Measurements from ENCODE around the gene LRRTM4.

LRRTM4 gene

DNA sequence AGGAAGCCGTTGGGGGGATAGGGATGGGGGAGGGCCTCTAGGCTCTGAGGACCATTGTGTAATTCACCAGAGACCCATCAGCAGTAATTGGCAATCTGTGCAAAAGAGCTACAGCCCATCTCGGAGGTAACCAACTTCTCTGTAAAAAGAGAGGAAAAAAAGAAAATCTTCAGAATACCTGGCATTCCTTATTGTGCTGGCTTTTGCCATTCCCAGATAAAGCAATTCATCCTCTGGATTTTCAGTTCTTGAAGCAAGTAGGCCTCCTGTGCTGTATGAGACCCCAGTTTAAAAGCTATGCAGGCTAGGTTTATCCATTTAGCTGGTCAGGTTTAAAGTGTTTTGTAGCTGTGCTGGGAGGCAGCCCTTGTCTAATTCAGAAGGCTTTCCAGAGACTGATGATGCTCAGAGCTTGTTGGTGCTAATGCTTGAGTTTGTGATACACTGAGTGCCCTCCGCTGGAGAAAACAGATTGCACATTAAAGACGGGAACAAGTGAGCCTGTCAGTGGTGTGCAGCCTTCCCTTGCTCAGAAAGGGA is at the start of gene LRRTM4:
TSS of gene LRRTM4 (minus strand) at position 446 of the 540 bp plus-strand sequence.
- no peak for DNase-seq (ENCODE audit: low read depth in 1 of 2, low spot score in 1 of 2)

DNA sequence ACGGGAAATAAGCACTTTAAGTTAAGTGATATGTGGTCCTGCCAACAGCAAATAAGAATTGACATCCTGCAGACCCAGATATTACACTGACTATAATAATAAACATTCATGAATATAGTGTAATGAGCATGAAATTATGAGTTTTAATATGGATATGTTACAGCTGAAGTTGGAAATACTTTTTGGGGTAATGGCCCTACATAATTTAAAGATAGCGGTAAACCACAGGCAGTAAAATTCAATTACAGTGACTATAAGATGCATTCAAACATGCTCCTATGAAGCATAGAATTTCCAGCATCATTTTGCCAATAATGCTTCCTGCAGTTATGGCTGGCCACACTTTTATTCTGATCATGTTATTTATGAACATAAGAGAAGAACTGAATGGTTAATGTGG is 49.4 kb upstream of the LRRTM4 start:
- no peak for DNase-seq (ENCODE audit: low read depth in 1 of 2, low spot score in 1 of 2)

DNA sequence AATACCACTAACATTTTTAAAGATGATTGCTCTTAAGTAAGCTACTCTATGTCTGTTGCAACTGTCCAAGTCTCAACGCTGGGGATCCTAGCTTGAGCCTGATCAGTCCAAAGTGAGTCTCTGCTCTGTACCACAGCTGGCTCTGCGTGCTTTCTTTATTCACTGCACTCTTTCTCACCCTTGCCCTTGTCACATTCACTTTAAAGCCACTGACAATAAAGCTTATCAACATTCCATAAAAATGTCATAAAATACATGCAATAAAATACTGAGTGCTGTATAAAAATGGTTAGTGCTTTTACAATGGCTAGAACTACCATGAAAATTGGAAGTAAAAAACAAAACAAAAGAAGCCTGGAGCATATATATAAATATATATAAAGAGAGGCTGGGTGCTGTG is 45.5 kb upstream of the LRRTM4 start:
- DNase-seq (ENCODE audit: low read depth in 1 of 2, low spot score in 1 of 2): no peak

DNA sequence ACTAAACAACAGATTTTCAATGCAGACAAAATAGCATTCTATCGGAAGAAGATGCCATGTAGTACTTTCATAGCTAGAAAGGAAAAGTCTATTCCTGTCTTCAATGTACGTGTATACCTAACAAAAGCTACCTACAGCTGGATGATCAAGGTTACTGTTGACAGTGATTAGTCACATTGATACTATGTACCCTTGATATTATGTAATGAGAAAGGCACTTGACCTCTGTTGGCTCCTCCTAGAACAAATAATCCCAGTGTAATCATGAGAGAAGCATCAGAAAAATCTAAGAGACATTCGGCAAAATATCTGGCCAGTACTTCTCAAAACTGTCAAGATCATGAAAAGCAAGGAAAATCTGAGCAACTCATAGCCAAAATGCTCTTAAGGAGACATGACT is 44.4 kb upstream of the LRRTM4 start:
- DNase-seq (ENCODE audit: low read depth in 1 of 2, low spot score in 1 of 2): no peak

DNA sequence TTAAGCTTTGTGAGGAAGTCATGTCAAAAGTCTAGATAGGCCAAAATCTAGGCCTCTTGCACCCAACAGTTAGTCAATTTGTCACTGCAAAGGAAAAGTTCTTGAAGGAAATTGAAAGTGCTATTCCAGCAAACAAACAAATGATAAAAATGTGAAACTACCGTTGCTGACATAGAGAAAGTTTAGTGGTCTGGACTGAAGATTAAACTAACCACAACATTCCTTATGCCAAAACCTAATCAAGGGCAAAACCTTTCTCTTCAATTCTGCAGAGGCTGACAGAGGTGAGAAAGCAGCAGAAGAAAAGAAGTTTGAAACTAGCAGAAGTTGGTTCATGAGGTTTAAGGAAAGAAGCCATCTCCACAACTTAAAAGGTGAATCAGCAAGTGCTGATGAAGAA is 44.0 kb upstream of the LRRTM4 start:
- no peak for DNase-seq (ENCODE audit: low read depth in 1 of 2, low spot score in 1 of 2)

DNA sequence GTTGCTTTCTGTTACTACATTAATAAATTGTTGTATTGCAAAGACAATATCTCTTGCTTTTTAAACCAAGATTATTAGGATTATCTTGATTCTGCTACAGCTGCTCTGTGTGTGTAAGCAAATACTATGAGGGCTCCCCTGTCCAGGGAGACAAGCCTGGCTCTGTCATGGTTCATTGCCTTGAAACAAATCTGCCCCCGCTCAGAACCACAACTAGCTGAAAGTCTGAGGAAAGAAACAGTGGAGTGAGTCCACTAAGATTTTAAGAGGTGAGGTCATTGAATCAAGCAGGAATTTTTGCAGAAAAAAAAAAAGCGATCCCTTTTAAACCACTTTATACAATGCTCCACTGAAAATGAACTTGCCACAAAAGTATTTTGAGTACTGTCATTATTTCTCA is 30.8 kb upstream of the LRRTM4 start:
- DNase-seq (ENCODE audit: low read depth in 1 of 2, low spot score in 1 of 2): no peak

DNA sequence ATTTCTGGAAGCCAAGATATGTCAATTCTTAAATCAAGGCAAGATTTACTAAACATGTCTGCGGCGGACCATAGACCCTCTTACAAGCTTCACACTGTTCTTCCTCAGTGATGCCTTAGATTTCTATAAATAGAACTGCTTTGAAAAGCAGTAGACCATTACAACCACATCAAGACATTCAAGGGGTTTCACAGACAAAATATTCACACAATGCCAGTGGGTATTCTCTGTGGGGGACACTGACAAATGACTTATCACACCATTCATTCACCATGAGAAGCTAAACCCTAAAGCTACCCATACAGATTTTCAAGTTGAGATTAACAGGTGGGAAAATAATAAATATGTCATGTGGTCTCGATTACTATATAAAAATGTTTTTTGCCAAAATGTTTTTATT is 15.9 kb upstream of the LRRTM4 start:
- DNase-seq (ENCODE audit: low read depth in 1 of 2, low spot score in 1 of 2): no peak

DNA sequence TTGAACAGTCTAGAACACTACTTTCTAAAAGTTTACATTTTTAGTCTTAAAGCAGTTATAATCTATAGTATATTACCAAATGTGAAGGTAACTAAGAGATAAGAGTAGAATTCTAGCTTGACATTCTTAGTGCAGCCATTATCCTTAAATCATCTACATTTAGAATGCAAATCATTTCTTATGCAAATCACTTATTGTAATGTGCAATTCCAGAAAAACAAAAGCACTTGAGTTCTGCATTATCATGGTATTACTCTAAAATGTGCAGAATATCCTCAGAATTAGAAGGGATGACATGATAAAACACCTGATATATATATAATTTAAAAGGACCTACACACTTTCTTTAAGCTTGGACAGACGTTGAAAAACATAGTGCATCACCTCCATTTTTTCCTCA is 712 bp upstream of the LRRTM4 start:
- no peak for DNase-seq (ENCODE audit: low read depth in 1 of 2, low spot score in 1 of 2)

DNA sequence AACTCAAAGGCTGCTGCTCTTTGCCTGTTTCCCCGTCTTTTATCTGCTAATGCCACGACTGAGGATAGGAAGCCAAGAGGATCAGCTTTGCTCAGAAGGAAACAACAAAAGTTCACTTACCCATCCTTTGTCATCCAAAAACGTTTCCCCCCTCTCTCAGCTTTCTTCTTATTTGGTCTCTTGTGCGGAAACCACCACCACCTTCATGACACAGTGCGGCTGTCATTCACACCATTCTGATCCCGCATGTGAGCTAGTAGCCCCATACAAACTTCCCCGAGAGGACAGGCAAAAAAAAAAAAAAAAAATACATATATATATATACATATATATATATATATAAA is 656 bp downstream of the LRRTM4 start:
- DNase-seq (ENCODE audit: low read depth in 1 of 2, low spot score in 1 of 2): no peak

DNA sequence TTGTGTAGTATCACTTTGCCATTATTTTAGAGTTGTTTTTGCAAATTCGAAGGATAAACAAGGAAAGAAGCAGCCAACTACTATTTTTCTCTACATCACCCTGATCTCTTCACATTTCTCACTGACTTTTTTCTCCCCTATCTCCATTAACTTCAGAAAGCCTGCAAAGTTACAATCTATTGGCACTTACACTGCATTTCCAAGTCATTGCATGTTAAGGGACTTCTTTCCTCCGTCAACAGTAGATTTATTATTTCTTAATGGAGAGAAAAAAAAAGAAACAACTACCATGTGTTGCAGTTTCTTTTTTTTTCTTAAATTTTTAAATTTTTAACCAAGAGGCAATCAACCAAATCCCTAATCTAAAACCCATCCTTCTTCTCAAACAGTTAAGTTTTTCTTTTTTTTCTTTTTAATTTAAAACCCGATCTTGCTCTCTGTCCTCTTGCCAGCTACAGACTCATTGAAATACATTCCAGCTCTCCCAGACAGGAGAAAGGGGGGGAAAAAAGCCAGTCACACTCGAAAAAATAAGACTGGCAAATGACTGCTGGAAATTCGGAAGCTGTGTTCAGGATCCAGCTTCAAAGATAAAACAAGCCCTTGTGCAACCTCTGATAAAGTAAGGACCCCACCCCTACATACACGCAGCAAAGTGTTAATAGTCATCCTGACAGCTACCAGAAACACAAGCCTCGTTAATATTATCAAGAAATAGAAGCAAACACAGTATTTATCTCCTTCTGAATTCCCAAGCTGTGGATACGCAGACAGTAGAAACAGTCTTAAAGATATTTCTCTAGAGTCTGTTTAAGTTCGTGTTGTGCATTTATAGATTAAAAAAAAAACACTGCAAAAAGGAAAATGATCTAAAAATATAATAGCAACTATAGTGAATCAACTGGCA is 1.3 kb downstream of the LRRTM4 start:
- no peak for DNase-seq (ENCODE audit: low read depth in 1 of 2, low spot score in 1 of 2)

DNA sequence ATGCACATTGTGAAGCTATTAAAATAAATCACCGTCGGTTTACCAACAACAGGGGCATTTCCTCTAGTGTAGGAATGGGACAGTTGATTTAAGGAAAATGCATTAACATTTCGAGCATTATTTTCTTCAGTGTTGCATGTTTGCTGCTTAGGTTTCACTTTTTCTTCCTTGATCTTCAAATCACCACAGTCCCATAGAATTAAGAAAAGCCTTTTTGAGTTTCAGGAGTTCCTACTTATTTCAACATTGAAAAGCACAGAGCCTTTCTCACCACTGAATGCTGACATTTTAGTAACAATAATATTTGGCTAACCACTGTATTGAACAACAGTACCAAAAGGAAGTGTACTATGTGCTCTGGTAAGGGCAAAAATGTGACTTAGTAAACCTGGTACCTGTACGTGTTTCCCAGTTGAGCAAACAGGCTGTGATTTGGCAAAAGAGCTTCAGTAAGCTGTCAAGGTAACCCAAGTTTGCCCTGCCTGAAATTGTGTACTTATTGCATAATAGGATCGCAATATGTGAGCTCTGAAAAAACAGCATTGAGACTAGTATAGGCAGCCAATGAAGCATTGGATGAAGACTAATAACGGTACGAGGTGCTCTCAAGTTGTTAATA is 2.2 kb downstream of the LRRTM4 start:
- DNase-seq (ENCODE audit: low read depth in 1 of 2, low spot score in 1 of 2): no peak

DNA sequence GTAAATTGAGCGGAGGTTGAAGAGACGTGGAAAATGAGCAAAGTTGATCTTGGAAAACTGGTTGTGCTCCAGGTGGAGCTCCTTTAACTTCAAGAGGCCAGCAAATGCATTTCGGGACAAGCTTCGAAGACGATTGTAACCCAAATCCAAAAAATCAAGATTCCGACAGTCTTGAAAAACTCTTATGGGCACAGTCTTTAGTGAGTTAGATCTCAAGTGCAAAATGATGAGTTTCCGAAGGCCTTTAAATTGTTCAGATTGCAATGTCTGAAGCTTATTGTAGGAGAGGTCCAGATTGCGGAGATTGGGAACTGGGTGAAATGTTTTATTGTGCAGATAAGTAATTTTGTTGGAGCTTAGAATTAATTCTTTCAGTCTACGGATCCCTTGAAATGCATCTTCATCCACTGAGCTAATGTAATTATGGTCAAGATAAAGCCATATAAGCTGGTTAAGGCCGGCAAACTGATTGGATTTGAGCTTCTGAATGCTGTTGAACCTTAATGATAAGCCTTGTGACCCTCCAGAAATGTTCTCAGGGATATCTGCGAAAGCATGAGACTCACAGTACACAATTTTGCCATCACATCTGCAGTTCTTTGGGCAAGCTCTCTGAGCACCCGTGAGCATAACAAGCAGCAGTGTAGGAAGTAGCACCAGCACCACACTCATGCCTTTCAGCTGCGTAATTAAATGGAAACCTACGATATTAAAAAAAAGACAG is 2.9 kb downstream of the LRRTM4 start:
- no peak for DNase-seq (ENCODE audit: low read depth in 1 of 2, low spot score in 1 of 2)

DNA sequence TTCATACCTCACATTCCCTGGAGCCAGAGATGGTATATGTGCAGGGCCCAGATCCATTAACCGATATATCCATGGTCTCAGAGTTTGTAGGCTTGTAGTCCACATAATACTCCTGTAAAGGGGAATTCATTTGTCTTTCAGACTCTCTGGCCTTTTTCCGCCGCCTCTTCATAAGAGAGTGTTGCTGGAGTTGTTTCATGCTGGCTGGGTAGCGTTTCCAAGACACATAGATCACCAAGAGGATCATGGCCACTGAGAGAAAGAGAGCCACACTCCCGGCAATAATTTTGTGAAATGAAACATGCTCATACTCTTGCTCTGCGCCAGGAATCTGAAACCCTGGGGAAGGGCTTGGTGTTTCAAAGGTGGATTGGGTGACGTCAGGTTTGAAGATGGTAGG is 3.9 kb downstream of the LRRTM4 start:
- no peak for DNase-seq (ENCODE audit: low read depth in 1 of 2, low spot score in 1 of 2)

DNA sequence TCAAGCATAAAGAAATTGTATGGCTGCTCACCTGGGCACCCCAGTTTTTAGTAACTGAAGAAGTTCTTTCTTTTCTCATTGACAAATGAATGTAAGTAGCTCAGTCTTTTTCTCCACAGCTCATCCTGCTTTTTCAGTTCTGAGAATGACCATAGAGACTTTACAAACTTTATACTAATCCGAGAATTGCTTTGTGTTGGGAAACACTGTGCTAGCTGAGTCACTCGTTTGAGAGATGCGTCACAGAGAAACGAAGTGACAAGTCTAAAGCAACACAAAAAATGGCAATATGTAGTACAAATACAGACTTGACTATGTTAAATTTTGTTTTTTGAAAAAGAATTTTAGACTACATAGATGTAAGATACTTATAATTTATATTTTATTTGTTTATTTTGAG is 9.0 kb downstream of the LRRTM4 start:
- no peak for DNase-seq (ENCODE audit: low read depth in 1 of 2, low spot score in 1 of 2)

DNA sequence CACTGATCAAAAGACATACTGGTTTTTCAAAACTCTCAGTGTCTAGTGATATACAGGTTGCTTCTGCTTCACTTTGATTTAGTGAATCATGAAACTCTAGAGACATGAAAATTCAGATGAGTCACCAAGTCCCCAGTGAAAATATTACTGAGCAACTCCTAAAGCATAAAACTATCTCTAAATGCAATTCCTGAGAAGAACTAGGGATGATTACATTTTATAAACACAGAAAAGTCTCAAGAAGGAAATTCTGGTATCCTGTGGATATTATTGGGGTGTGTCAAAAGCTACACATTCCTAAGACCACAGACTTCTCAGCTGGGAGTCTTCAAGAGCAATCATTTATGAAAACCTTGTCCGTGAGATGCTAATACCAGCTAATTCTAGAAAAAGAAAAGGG is 9.7 kb downstream of the LRRTM4 start:
- DNase-seq (ENCODE audit: low read depth in 1 of 2, low spot score in 1 of 2): no peak

DNA sequence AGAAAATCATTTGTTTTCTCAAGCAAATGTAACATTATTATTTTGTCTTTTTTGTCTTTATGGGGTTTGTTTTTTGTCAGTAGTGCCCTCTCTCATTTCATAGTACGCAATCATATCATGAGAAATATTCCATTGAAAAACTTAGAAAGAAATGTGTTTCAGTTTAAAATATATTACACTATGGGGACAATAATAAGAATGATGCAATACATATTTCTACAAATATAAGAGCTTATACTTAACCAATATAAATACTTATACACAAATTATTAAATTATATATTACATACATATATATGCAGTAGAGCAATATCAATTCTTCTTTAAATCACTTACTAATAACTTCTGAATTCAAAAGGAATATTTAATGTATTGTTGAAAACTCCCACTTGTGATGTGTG is 13.7 kb downstream of the LRRTM4 start:
- DNase-seq (ENCODE audit: low read depth in 1 of 2, low spot score in 1 of 2): no peak

DNA sequence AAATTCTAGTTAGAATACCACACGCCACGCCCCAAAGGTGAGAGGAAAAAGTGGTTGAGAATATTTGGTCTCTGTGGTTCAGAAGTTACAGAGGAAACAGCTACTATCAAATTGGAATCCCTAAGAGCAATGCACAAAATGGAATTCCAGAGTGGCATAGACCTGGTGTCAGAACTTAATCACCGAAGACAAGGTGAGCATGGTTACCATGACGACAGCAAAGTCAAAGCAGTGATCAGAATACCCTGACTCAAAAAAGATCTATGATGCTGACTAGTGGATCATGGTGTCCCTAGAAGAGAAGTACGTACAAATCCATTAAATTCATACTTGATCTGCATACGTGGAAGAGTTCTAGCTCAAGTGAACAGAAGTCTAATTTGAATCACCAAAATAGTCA is 14.5 kb downstream of the LRRTM4 start:
- DNase-seq (ENCODE audit: low read depth in 1 of 2, low spot score in 1 of 2): no peak

DNA sequence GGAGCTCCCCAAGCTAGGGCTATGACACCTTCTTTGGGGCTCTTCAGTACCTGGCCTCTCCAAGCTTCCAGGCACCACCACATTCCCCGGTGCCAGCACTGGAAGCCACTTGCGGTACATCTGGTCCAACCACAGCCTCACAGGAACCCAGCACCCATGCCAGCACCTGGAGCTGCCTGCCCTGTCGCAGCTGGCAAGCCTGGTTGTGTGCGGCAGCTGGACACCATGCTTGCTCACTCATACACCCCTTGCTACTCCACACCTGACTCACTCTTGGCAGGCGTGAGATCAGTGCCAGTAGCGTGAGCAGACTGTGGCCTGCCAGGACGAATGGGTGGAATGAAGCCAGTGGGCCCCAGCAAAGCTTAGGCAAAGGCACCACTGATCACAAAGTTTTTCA is 34.0 kb downstream of the LRRTM4 start:
- DNase-seq (ENCODE audit: low read depth in 1 of 2, low spot score in 1 of 2): no peak

DNA sequence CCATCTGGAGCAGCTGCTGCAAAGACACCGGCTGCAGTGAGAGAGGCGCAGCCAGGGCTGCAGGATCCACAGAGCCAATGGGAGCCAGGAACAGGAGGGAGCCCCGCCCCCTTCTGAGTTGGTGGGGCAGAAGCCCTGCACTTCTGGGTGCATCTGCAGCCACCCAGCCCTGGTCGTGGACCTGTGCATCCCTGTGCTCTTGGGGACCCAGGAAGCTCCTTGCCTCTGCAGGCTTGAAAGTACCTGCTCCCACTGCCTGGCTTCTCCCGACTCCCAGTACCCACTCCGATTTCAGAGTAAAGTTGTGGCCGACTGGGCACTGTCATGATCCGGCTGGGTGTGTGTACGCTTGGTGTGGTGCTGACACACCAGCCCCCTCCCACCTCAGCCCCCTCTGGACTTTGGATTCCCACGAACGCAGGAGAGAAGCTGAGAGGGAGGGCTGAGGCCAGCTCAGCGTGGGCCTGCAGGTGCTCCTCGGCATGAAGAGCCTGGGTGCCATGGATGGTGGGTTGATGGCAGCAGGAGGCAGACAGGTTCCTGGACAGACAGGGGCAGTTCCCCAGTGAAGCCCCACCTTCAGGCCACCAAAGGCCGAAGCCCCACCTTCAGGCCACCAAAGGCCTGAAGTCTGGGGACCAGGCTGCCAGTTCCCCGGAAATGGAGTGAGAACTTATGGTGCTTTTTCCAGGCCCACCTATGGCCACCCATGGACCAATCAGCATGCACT is 34.9 kb downstream of the LRRTM4 start:
- DNase-seq (ENCODE audit: low read depth in 1 of 2, low spot score in 1 of 2): no peak

DNA sequence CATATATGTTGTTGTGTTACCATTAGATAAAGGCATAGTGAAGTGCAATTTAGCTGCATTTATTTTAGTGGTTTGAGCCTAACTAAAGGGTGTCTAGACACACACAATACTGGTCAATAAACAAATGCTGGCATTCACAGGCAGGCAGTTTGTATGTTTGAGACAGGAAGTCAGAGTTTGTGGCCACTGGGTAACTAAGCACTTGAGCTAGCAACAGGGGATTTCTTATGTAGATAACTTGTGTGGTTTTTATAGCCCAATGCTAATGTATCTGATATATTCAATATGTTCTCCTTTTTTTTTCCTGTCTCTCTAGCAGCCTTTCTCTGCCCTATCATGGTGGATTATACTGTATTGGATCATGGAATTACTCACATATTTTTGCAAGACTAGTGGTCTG is 38.1 kb downstream of the LRRTM4 start:
- no peak for DNase-seq (ENCODE audit: low read depth in 1 of 2, low spot score in 1 of 2)

DNA sequence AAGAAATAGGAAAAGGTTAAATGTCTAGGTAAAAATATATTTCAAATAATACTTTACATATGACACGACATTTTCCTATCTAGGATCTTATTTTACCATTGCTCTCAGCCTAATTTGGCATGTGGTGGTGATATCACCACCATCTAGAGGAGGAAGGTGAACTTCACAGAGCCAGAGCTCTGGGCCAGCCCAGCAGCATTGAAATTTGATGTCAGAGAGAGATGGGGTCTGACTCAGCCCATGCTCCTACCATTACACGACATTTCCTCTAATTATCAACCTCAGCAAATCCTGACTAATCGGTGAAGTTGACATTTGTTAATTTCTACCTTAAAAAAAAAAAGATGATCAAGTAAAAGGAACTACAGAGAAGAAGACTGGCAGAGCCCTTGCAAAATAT is 42.3 kb downstream of the LRRTM4 start:
- no peak for DNase-seq (ENCODE audit: low read depth in 1 of 2, low spot score in 1 of 2)
